NCI-H1930 (cell line): Measurements from ENCODE around the gene PARM1.

Source experiments
- DNase-seq, 2 experiments: peaks; one replicate each; lab custom pipeline; 2025; lab: John Stamatoyannopoulos, UW

The PARM1 gene

DNA sequence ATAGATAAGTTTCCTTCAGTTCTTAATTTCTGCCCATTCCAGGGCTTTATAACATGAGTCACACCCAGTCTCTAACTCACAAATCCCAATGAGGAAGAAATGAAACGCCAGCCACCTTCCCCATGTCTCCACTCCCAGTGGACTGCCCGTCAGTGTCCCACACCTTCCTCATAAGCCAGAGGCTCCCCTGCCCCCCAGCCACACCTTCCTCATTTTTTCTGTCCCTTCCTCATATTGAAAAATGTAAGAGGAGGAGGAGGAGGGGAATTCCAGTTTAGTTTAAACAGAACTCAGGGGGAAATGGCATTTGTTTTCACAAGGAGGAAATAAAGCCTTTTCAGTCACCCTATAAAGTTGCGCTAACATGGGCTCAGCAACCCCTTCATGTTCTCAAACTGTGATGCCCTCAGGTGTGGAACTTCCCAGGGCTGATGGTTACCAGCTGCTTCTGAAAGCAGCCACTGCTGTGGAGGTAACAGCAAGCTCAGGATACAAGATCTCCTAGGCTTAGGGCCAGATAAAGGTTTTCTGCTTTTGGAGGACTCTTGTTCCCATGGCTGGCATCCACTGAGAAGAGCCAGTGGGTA is 97.8 kb downstream of the PARM1 start:
- no peak for DNase-seq

DNA sequence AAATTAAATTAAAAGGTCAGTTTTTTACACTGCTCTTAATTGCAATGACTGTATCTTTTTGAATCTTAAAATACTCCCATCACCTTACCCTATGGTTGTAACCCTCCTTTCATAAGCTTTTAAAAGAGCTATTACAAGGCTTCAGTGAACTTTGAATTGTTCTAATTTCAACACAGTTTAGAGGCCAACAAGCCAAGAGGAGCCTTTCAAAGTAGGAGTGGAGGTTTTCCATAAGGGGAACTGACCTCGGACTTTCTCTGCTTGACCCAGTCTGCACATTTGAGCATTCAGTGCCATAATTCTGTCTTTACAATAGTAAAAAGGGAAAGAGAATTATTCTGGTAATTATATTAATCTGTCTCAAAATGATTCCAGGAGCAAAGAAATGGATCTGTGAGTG is 98.9 kb downstream of the PARM1 start:
- no peak for DNase-seq

DNA sequence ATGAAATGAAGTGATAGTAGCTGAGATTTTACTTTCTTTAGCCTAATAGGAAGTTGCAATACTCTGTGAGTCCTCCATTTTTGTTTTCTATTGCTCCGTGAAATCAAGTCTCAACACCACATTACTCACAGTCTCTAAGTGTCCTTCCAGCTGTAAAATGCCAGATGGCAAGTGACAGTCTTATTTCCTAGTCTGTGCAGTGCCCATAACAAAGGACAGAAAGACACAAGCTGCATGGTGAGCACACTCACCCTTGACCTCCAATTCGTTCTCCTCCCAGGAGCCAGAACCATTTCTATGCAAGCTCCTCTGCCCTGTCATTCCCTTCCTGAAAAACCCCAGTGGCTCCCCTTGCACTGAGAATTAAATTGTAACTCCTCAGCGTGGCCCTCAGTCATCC is 101.6 kb downstream of the PARM1 start:
- DNase-seq, result no peak

DNA sequence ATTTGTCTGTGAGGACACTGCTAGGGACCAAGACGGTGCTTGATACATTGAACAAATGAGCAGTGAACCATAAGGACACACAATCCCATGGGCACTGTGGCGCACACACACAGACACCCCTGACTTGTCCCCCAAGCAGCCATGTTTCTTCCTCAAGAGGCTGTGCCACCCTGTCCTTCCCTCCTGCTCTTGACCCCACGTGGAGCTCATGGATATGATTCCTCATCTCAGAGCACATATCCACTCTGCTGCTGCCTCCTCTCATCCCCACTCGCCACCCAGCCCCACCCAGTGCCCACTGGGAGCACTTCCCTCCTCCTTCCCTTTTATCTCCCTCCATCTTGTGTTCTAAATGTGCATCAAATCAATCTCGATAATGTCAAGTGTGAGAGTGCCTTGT is 102.4 kb downstream of the PARM1 start:
- DNase-seq, result no peak

DNA sequence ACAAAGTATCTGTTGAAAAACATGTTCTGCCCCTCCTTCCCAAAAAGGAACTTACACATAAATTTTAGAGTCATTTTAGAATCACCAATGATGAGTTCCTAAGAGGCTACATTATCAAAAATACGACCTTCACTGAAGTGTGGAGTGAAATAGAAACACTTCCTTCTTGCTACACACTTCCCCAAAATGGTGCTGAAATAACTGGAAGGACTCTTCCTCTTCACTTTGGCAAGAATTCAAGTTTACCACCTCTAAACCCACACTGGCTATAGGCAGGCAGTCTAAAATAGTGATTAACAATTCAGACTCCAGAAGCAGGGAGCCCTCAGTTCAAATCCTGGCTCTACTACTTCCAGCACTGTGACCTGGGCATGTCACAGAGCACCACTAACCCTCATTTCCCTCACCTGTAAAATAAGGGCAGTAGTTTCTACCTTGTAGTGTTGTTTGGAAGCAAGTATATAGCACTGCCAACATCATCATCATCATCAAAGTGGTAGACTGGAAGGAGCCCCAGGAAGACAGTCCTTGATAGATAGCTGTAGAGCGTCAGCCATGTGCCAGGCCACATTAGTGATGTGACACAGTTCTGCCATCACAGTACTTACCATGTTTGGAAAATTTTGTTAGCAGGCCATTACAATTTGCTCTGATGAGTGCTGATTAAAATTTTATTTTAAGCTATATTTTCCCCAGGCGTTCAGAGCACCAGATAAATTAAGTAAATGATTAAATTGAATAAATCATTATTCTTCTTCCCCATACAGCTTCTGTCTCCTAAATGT is 103.3 kb downstream of the PARM1 start:
- no peak for DNase-seq

DNA sequence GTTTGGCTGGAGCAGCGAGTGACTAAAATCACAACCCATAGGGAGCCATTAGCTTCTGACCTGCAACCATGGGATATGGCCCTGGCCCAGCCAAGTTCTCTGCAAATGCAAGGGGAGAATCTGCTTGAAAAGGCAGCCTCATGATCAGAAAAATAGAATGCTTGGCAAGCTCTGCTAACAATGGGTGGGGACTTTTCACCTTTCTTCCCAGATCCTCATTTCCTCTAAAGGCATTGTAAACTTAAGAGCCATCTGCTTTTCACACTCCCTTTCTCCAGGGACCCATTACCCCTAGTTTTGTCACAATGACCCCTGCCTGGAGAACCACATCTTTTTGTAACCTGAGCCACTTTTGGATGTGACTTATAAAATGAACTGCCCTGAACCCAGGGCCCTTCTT is 104.3 kb downstream of the PARM1 start:
- no peak for DNase-seq

DNA sequence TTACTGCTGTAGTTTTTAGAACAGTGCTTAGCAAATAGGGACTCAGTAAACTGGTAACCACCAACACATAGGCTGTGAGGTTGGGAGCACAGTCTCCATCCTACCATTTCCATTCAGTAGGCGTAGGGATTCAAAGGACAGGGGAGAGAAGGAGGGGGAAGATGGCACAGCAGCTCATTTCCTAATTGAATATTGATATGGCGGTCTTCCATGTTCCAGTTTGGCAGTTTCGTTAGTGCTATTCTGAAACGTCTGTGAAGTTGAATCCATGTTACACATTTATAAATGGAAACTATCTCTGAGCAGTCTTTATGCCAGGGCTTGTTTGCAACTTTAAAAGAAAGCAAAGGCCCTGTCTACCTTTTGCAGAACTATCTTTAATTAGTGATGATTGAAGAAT is 105.5 kb downstream of the PARM1 start:
- DNase-seq, result no peak

DNA sequence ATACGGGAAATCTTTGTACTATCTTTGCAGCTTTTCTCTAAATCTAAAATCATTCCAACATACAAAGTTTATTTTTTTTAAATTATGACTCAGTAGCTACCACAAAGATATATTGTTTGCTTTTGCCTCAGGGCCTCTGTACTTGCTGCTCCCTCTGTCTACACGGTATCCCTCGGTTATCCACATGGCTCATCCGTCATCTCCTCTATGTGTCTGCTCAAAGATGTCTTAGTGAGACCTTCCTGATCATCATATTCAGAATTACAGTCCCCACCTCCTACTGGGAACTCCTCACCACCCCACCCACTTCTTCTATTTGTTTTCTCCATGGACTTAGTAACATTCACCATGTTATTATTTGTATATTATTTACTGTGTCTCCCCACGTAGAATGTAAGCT is 107.8 kb downstream of the PARM1 start:
- no peak for DNase-seq

DNA sequence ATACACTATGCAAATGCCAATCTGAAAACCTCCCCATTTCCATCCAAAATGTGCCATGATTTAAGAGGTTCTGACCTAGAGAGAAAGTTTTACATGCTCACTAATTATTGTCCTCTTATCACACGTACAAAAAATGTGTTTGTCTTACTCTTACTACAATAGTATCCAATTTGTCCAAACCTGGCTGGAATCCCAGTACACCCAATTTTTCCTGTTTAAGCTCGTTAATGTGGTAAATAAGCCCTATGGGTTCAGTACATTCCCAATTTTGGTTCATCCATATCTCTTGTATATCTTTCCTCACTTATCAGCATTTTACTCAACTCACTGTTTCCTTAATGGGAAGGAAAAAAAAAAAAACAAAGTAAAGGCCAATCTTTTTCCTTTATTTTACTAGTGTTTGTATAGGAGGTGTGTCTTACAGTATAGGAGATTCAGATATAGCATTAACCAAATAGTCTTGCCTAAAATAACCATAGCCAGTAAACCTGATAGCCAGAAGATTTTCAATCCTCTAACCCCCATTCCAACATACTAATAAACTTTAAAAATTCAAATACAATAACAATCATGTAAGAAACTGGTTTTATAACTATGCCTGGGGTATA is 109.8 kb downstream of the PARM1 start:
- DNase-seq, result no peak

DNA sequence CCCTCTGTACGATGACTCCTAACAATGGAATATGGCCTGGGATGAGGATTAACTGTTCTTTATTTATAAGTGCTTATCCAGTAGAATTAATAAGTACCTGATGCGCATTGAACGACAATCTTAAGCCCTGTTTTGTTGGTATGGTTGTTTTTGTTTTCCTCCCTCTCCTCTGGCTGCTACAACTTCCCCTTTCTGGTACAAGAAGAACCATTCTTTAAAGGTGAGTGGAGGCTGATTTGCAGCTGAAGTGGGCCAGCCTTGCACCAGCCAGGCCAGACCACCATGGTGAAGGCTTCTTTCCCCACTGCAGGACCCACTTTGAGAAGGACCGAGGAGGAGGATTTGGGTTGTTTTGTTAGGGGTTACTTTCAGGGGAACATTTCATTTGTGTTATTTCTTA is 113.3 kb downstream of the PARM1 start:
- DNase-seq, result no peak

DNA sequence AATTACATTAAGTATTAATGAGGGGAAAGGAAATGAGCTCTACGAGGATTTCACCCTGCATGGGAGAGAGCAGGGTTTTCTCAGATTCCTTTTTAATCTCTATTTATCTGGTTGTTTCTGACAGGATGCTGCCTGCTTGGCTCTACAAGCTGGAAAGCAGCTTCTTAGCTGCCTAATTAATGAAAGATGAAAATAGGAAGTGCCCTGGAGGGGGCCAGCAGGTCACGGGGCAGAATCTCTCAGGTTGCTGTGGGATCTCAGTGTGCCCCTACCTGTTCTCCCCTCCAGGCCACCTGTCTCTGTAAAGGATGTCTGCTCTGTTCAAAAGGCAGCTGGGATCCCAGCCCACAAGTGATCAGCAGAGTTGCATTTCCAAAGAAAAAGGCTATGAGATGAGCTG is 113.7 kb downstream of the PARM1 start:
- no peak for DNase-seq

DNA sequence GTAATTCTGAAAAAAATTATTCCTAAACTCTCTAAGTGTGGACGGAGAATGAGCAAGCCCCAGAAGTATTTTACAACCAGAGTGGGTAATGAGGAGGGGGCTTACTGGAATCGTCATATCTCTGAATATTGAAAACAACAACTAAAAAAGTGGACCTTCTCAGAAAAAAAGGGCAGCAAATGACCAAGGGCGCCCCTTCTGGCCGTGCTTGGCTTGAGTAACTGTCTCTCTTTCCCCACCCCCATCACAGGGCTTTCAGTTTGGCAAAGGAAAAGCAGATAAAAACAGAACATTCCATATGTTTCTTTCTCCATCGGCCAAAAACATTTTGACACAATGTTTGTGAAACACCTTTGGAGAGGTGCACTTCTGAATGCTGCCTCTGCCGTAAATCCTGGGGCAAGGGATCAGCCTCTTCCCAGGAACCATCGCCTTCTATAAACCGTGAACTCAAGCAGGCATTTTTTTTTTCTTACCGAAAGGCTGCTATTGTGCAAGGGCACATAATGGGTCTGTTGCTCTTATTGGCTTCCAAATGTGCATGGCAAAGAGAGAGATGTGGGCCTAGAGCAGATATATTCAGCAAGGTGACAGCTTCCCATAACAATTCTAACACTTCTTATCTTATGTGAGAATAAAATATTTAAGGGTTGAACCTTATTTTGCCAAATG is 115.4 kb downstream of the PARM1 start:
- DNase-seq, result no peak

DNA sequence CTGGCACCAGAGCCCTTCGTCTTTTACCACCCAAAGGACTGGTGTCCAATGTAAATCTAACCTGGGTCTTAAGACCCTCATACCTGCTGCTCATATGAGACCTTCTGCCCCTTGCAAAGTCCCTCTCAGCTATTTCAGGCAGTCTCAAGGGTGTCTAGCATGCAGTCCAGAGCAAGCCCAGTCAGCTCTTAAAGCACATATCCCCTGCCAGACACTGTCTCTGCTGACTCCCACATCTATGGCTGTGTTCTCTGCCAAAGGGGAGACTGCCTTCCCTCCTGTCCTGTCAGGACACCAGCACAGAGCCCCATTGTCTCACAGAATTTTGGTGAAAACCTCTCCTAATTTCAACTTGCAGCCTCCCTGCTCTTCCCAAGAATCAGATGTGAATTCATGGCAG is 118.5 kb downstream of the PARM1 start:
- DNase-seq, result no peak

DNA sequence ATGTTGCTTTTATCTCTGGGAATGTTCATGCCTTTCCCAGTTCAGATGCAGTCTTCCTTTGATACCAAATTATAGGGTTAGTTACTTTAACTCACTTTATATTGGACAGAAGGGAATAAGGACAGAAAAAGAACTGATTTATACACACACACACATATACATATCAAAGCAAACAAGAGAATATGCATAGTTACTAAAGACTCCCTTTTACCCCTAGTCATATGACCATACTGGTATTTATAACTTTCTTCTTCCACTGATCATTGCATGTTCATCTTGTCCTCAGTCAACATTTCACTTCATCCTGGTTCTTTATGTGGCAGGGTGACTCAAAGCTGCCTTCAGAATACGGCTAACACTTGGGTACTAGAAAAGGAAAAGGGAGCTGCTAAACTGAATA is 120.4 kb downstream of the PARM1 start:
- no peak for DNase-seq

DNA sequence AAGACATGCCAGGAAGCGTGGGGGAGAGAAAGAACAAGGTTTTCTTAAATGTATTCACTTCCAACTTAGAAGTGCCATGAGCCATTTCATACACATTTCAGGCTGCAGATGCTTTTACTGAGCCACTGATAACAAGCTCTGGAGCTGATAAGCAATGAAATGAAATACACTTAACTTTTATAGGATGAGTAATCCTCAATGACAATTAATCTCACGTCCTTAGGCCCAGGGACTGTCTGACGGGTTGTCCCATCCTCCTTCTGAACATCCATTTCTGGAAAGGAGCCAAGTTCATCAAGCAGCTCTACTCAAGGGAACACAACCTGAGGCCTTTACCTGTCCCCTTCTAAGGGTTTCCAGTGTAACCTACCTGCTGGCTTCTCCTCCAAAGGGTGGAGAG is 121.2 kb downstream of the PARM1 start:
- no peak for DNase-seq

DNA sequence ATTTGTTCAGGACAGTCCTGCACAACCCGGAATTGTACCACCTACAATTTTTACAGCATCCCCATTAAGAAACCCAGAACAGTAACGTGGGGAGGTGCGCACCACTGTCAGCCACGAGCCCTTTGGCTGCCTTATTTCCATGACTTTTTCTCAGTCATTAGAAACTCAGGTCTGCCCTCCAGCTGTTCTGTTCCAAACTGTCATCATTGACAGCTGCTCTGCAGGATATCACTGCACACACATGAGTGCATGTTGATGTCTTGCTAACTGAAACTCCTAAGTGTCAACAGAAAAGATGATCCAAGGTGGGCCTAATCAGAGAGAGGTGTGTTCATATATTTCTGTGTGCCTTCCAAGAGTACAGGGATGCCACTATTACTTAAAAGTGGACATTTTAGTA is 123.4 kb downstream of the PARM1 start:
- no peak for DNase-seq

DNA sequence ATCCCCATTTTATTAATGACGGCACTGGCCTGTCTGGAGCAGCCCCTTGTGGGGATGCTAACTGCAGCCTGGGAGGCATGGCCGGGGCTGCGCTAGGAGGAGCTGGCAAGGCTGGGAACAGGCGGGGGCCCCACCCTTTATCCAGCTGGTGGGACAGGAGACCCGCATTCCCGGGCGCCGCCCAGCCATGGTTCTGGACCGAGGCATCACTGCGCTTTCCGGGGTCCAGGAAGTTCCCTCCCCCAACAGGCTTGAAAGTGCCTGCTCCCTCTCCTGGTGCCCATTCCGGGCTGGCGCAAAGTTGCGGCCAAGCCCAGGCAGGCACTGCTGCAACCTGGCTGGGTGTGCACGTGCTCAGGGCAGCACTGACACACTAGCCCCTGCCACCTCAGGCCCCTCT is 124.5 kb downstream of the PARM1 start:
- no peak for DNase-seq

DNA sequence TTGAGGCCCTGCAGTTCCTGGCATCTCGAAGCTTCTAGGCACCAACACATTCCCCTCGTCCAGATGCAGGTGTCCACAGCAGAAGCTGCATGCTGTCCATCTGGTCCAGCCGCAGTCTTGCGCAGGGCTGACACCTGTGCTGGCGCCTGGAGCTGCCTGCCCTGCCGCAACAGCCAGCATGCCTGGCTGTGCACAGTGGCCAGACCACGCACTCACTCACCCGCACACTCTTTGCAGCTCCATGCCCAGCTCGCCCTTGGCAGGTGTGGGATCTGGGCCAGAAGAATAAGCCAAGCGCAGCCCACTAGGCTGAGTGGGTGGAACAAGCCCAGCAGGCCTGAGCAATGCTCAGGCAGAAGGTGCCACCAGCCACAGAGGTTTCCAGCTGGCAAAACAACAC is 125.6 kb downstream of the PARM1 start:
- DNase-seq, result no peak

DNA sequence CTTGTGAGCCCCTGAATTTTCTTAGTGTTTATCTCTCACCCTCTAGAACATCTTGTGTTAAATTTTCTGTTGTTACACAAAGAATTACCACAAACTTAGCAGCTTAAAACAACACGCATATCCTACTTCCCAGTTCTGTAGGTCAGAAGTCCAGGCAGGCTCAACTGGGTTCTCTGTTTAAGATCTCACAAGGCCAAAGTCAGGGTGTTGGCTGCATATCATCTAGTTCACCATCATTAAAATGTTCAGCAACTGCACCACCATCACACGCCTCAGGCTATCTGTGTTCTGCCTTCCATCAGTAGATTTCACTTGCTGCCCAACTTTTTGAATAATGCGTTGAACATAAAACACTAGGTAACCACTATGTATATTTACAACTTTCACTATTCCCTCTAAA is 130.5 kb downstream of the PARM1 start:
- DNase-seq, result no peak

DNA sequence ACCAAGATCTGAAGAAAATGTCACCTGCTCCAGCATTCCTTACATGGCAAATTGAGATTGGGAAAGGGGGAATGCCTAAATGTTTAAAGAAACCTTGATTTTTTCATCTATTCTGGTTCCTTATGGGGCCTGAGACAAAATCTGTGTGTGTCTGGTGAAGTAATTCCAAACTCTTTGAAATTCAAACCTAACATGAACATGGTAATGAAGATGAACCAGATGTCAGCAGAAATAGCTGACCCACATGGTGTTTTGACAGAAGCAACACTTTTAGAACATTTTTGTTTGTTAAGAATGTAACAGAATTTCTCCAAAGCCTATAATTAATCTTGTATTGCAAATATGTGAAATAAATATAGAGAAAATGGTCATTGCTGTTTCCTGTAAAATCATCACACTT is 133.0 kb downstream of the PARM1 start:
- DNase-seq, result no peak

DNA sequence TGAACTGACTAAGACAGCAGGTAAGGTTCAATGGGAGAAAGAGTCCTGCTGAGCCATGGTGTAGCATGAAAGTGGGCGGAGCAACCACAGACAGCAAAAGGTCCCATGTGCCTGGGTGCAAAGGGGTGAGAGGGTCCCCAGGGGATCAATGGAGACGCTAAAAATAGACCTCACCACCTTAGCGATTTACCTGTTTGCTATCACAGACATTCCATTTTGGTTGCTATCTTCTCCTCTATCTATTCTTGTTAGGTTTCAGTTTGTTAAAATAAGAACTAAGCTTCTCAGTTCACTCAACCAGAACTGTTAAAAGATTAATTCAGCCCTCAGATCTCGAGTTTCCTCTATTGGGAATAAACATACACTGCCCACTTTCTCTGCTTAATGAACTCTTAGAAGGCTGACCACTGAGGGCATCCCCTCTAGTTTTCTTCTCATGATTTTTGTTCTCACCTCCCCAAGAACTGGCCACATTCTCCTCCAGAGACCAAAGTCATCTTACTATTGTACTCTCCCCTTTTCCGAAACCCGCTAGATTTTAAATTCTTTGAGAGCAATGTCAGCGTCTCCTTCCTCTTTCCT is 136.7 kb downstream of the PARM1 start:
- DNase-seq, result no peak

DNA sequence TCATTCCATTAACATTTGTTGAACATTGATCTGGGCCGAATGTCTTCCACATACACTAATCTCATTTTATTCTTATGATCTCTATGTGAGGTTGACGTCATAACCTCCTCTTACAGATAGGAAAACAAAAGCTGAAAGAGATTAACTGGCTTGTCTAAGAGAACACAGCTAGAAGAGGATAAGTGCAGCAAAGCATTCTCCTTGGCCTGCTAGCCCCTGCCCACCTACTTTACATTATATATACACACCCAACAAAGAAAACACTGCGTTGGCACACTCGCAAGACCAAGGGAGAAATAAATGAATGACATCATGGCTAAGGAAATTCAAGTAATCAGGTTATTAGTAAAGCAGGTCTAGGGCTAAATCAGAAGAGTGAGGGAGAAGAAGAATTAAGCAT is 138.4 kb downstream of the PARM1 start:
- DNase-seq, result no peak

DNA sequence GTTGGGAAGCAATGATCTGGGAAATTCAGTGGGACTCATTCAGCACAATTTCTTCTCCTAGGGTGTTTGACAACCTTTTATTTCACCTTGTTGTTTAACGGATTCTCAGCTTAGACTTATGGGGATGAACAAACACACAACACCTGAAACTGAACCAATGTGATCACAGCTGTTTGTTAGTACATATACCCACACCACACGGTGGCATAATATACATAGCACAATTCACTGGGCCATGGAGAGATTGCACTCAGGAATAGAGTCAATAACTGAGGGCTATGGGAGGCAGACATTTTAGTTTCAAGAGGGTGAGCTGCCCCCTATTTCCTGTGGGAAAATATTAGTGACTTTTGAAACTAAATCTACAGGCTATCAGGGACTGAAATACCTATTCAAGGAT is 148.0 kb downstream of the PARM1 start:
- no peak for DNase-seq
